ENCODE measurements around the gene LOX. TPM values are rescaled to one million over a fixed set of nuclear protein-coding genes. Genes with fewer than 3 reads are reported as not detected.

The LOX gene, protein sequence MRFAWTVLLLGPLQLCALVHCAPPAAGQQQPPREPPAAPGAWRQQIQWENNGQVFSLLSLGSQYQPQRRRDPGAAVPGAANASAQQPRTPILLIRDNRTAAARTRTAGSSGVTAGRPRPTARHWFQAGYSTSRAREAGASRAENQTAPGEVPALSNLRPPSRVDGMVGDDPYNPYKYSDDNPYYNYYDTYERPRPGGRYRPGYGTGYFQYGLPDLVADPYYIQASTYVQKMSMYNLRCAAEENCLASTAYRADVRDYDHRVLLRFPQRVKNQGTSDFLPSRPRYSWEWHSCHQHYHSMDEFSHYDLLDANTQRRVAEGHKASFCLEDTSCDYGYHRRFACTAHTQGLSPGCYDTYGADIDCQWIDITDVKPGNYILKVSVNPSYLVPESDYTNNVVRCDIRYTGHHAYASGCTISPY
- total RNA-seq = 1.2 and 1.4 TPM in 2 replicates
- long read RNA-seq, partial matches to known transcripts = 0 of 1 reads
- long read RNA-seq, other reads (novel, unspliced or antisense) = 0 of 1 reads

DNA sequence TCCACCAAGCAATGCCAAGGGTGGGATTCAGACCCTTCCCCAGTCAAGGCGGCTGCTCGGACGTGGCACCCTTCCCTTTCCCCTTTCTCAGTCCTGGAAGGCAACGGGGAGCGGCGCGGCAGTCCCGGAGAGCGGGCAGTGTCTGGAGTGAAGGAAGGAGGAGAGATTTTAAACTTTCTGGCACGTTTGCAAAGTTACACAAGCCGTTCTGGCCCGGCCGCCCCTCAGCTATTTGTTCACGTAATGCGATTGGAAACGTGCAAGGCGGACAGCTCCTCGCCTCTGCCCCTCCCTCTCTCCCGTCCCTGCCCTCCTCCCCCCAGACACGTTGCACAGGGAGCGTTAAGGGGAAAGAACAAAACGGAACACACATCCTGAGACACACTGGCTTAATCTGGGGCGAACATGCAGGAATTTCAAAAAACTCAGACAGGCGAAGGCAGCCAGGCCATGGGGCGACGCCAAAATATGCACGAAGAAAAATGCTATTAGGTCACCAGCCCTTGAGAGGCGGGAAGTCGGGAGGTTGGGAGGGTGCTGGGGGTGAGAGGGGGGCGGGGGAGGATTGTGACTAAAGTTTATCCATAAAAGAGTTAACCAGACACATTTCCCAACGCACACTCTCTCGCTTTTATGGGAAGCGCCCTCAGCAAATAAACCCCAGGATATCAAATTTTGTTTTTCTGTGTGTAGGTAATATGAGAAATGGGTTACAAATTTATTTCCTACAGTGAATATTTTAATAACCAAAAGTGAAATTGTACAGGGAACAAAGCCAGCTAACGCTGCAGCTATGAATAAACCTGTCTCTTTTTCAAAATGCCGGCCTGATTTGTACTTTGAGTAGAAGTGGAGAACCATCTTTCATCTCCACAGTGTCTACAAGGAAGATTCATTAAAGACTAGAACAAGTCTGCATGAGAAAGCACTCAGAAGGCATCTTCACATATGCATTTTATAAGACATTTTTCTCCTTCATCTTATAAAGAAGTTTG, at the start of gene LOX:
Gene LOX, minus strand, starts transcription at position 144 of the 995 bp plus-strand sequence. CDS start 274 bp downstream, outside the sequence.
- no peak within 1 kb of the TSS for H3K27ac Mint-ChIP-seq (ENCODE audit: unreplicated experiment)
- H3K4me3 Mint-ChIP-seq = peak within 1 kb of the TSS; percentile 87
- peaks cover 42% of the 10 kb centered on the region for H3K27me3 Mint-ChIP-seq (ENCODE audit: low read depth)
- peak; percentile 30 for DNase-seq (ENCODE audit: low read depth, low spot score)
- no peaks in the 10 kb centered on the region for H3K9me3 Mint-ChIP-seq
- no peaks in the 10 kb centered on the region for H3K36me3 Mint-ChIP-seq (ENCODE audit: low read depth)
- H3K4me1 Mint-ChIP-seq = peaks cover 20% of the 10 kb centered on the region
- TF ChIP-seq, protein P1, sequence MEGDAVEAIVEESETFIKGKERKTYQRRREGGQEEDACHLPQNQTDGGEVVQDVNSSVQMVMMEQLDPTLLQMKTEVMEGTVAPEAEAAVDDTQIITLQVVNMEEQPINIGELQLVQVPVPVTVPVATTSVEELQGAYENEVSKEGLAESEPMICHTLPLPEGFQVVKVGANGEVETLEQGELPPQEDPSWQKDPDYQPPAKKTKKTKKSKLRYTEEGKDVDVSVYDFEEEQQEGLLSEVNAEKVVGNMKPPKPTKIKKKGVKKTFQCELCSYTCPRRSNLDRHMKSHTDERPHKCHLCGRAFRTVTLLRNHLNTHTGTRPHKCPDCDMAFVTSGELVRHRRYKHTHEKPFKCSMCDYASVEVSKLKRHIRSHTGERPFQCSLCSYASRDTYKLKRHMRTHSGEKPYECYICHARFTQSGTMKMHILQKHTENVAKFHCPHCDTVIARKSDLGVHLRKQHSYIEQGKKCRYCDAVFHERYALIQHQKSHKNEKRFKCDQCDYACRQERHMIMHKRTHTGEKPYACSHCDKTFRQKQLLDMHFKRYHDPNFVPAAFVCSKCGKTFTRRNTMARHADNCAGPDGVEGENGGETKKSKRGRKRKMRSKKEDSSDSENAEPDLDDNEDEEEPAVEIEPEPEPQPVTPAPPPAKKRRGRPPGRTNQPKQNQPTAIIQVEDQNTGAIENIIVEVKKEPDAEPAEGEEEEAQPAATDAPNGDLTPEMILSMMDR (conservative IDR thresholded peaks at IDR 0.05) = no peak

DNA sequence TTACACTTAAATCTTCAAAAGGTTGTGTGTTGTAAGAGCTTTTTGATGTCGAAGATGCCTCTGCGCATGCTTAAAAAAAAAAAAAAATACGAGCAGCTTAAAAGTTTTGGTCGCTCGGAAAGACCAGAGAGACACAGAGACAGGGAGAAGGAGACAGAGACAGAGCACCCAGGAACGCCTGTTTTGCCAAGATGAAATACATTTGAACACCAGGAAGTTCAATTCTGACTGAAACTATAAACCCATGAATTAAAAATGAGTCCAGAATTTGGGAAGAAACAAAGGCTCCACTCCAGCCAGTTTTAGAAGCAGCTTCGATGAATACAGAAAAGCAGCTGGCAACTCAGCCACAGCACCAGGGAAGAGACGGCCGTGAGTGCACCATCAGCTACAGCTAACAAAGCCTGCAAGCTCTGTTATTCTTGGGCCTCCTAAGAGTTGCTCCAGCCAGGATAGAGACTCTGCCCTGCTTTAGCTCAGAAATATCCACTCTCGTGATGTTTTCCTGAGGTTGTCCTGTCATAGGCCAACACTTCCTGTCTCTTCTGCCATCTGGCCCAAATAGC, 48.8 kb upstream of the LOX start:
- Mint-ChIP-seq H3K4me3 (no peak overlapping the region), H3K4me1 (peaks cover 10% of the 10 kb centered on the region), H3K9me3 (no peaks in the 10 kb centered on the region), H3K36me3 (ENCODE audit: low read depth) (no peaks in the 10 kb centered on the region), H3K27ac (ENCODE audit: unreplicated experiment) (no peak overlapping the region), H3K27me3 (ENCODE audit: low read depth) (peaks cover 2% of the 10 kb centered on the region)
- no peak for DNase-seq (ENCODE audit: low read depth, low spot score)
- TF ChIP-seq, protein P1 (conservative IDR thresholded peaks at IDR 0.05) = no peak

DNA sequence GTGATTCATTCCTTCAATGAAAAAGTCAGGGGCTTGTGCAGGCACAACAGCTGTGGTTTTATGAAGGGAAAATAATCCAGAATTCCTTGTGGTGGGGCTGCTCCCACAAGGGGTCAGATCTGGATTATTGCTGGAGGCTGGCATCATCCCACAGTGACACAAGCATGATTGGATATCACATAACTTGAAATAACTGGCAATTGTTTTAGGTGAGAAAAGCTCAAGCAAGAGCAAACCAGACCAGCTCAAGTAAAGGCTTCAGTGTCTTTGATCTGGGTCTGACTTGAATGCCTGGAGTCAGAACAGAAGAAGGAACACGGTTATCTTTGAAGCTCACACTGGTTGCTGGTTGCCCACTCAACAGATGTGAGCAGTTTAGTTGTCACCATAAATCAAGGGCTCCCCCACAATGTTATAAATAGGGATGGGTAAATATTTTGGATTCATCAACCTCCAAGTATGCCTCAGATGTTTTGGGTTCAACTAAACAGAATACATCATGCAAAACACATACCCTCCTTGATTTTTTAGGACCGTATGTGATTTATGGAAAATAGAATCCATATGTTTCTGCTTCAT, 48.2 kb upstream of the LOX start:
- H3K4me1 Mint-ChIP-seq = peaks cover 10% of the 10 kb centered on the region
- DNase-seq (ENCODE audit: low read depth, low spot score) = no peak
- no peaks in the 10 kb centered on the region for H3K36me3 Mint-ChIP-seq (ENCODE audit: low read depth)
- TF ChIP-seq, protein P1 (conservative IDR thresholded peaks at IDR 0.05) = no peak
- H3K27me3 Mint-ChIP-seq (ENCODE audit: low read depth) = peaks cover 2% of the 10 kb centered on the region
- H3K9me3 Mint-ChIP-seq = no peaks in the 10 kb centered on the region
- no peak overlapping the region for H3K27ac Mint-ChIP-seq (ENCODE audit: unreplicated experiment)
- H3K4me3 Mint-ChIP-seq = no peak overlapping the region

DNA sequence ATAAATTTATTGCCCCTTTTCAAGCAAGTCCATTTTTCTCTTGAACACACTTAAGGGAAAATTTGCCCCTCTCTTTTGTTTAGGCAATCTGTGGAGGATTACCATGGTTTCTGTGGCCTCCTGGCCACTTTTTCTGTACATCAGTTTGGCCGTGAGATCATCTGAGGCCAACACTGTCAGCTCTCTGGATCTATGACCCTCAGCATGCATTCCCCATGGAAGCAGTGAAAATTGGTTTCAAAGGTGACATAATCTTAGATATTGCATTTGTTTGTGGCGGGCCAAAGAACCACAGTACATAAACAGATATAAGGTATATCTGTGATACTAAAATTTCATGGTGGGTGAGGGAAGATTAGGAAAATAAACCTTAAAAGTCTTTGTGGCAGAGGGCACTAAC, 46.7 kb upstream of the LOX start:
- peaks cover 2% of the 10 kb centered on the region for H3K27me3 Mint-ChIP-seq (ENCODE audit: low read depth)
- H3K9me3 Mint-ChIP-seq = no peaks in the 10 kb centered on the region
- H3K4me3 Mint-ChIP-seq = no peak overlapping the region
- no peak for DNase-seq (ENCODE audit: low read depth, low spot score)
- peaks cover 10% of the 10 kb centered on the region for H3K4me1 Mint-ChIP-seq
- H3K27ac Mint-ChIP-seq (ENCODE audit: unreplicated experiment) = no peak overlapping the region
- TF ChIP-seq, protein P1 (conservative IDR thresholded peaks at IDR 0.05) = no peak
- no peaks in the 10 kb centered on the region for H3K36me3 Mint-ChIP-seq (ENCODE audit: low read depth)
